ENCODE data around the gene PRPF4.
"Not testable (repeated sequence)": the region's sequence is repeated elsewhere in the genome, so short reads cannot be mapped to it uniquely, and the experiment has no call there.

PRPF4 gene

GRCh38 chr9:113267911-113268566 is 7.4 kb upstream of the PRPF4 start:
- DNase-seq (ENCODE audit: low spot score): no peak

GRCh38 chr9:113269355-113269754 is 6.1 kb upstream of the PRPF4 start:
- DNase-seq (ENCODE audit: low spot score): no peak

- no peak for DNase-seq (ENCODE audit: low spot score)
Observed at GRCh38 chr9:113269871-113270270, 5.6 kb upstream of the PRPF4 start.

GRCh38 chr9:113274474-113275156 is 843 bp upstream of the PRPF4 start:
- peak; percentile 73 for DNase-seq (ENCODE audit: low spot score)

- DNase-seq (ENCODE audit: low spot score): no peak
Observed at GRCh38 chr9:113278840-113279239, 3.4 kb downstream of the PRPF4 start.

- no peak for DNase-seq (ENCODE audit: low spot score)
Observed at GRCh38 chr9:113281356-113281755, 5.9 kb downstream of the PRPF4 start.

- no peak for DNase-seq (ENCODE audit: low spot score)
Observed at GRCh38 chr9:113289091-113289490, 13.6 kb downstream of the PRPF4 start.

- no peak for DNase-seq (ENCODE audit: low spot score)
Observed at GRCh38 chr9:113290052-113290607, 14.7 kb downstream of the PRPF4 start.

- DNase-seq (ENCODE audit: low spot score): no peak
Observed at GRCh38 chr9:113293285-113293878, 17.9 kb downstream of the PRPF4 start.

- DNase-seq (ENCODE audit: low spot score): not testable (repeated sequence)
Observed at GRCh38 chr9:113296247-113296646, 20.8 kb downstream of the PRPF4 start.

GRCh38 chr9:113296796-113297558 is 21.5 kb downstream of the PRPF4 start:
- no peak for DNase-seq (ENCODE audit: low spot score)

GRCh38 chr9:113298311-113298710 is 22.9 kb downstream of the PRPF4 start:
- DNase-seq (ENCODE audit: low spot score): no peak

GRCh38 chr9:113298924-113299770 is 23.7 kb downstream of the PRPF4 start:
- DNase-seq (ENCODE audit: low spot score): no peak

GRCh38 chr9:113299800-113300292 is 24.4 kb downstream of the PRPF4 start:
- DNase-seq (ENCODE audit: low spot score): peak; percentile 38

GRCh38 chr9:113301548-113301947 is 26.1 kb downstream of the PRPF4 start:
- DNase-seq (ENCODE audit: low spot score): no peak

- DNase-seq (ENCODE audit: low spot score): no peak
Observed at GRCh38 chr9:113302792-113303418, 27.4 kb downstream of the PRPF4 start, which contains the start of gene RNF183. Gene RNF183, minus strand, starts transcription at chr9:113303376. Its CDS starts 5,192 bp downstream, at chr9:113298184.

GRCh38 chr9:113306566-113306965 is 31.1 kb downstream of the PRPF4 start:
- DNase-seq (ENCODE audit: low spot score): no peak

GRCh38 chr9:113307396-113307975 is 32.0 kb downstream of the PRPF4 start:
- no peak for DNase-seq (ENCODE audit: low spot score)

GRCh38 chr9:113309204-113309813 is 33.9 kb downstream of the PRPF4 start:
- peak; percentile 47 for DNase-seq (ENCODE audit: low spot score)

GRCh38 chr9:113310538-113310937 is 35.1 kb downstream of the PRPF4 start:
- DNase-seq (ENCODE audit: low spot score): no peak

Data from kidney capillary endothelial cell (primary cell).